ENCODE measurements around the gene ABCA2. TPM values are rescaled to one million over a fixed set of nuclear protein-coding genes. Genes with fewer than 3 reads are reported as not detected.

ABCA2 gene
- total RNA-seq, 2 donors from 2014 or later = 37.2 to 60.5 TPM

GRCh38 chr9:137044037-137044436, 16.0 kb upstream of the ABCA2 start:
- ATAC-seq (ENCODE audit: insufficient number of reproducible peaks, low FRiP score, low read depth) (no peak), DNase-seq (ENCODE audit: low spot score) (no peak)
- no peaks in the 10 kb centered on the region for H3K9me3 ChIP-seq
- peak overlapping the region; percentile 72 for H3K4me3 ChIP-seq
- peaks cover 10% of the 10 kb centered on the region for H3K36me3 ChIP-seq
- H3K4me1 ChIP-seq (ENCODE audit: control insufficient read depth in 1 of 2, low read depth in 2 of 2) = peaks cover 15 to 27% of the 10 kb centered on the region in 2 donors
- H3K27ac ChIP-seq = no peak overlapping the region
- H3K27me3 ChIP-seq (replicated peaks; ENCODE audit: insufficient read depth) = peaks cover 6% of the 10 kb centered on the region
- no peak for TF ChIP-seq CTCF (IDR thresholded peaks at IDR 0.05)

GRCh38 chr9:137042751-137043727, 15.0 kb upstream of the ABCA2 start:
- H3K27me3 ChIP-seq (replicated peaks; ENCODE audit: insufficient read depth) = peaks cover 4% of the 10 kb centered on the region
- H3K4me3 ChIP-seq = no peak overlapping the region
- peaks cover 10% of the 10 kb centered on the region for H3K36me3 ChIP-seq
- no peak for TF ChIP-seq CTCF (IDR thresholded peaks at IDR 0.05)
- H3K4me1 ChIP-seq (ENCODE audit: control insufficient read depth in 1 of 2, low read depth in 2 of 2) = peaks cover 15 to 27% of the 10 kb centered on the region in 2 donors
- DNase-seq (ENCODE audit: low spot score) (no peak), ATAC-seq (ENCODE audit: insufficient number of reproducible peaks, low FRiP score, low read depth) (no peak)
- H3K27ac ChIP-seq = no peak overlapping the region
- no peaks in the 10 kb centered on the region for H3K9me3 ChIP-seq

GRCh38 chr9:137041124-137041523, 13.1 kb upstream of the ABCA2 start:
- no peaks in the 10 kb centered on the region for H3K27me3 ChIP-seq (replicated peaks; ENCODE audit: insufficient read depth)
- no peak overlapping the region for H3K4me3 ChIP-seq
- no peaks in the 10 kb centered on the region for H3K9me3 ChIP-seq

DNA sequence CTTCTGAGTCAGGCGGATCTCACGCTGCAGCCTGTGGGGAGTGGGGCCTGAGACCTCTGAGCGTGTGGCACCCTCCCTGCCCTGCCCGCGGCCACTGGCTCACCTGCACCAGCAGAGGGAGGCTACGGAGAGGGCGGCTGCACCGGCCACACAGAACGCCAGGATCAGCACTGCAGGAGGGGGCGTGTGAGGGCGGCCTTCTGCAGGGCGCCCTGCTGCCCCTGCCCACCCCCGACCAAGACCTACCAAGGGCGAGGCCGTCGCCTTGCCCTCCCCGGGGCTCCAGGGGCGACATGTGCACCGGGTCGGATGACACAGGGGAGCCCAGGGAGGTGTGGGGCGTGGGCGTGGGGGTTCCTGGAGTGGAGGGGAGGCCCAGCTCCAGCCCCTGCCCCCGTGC, 12.5 kb upstream of the ABCA2 start:
- no peak for ATAC-seq (ENCODE audit: insufficient number of reproducible peaks, low FRiP score, low read depth)
- DNase-seq (ENCODE audit: low spot score) = no peak
- H3K27me3 ChIP-seq (replicated peaks; ENCODE audit: insufficient read depth) = no peaks in the 10 kb centered on the region
- peaks cover 10% of the 10 kb centered on the region for H3K36me3 ChIP-seq
- no peaks in the 10 kb centered on the region for H3K9me3 ChIP-seq
- H3K4me1 ChIP-seq (ENCODE audit: control insufficient read depth in 1 of 2, low read depth in 2 of 2) = peaks cover 12 to 20% of the 10 kb centered on the region in 2 donors
- H3K27ac ChIP-seq = no peak overlapping the region
- no peak for TF ChIP-seq CTCF (IDR thresholded peaks at IDR 0.05)
- no peak overlapping the region for H3K4me3 ChIP-seq

More at GRCh38 chr9:137041124-137041523, 13.1 kb upstream of the ABCA2 start:
- H3K4me1 ChIP-seq (ENCODE audit: control insufficient read depth in 1 of 2, low read depth in 2 of 2) = peaks cover 14 to 23% of the 10 kb centered on the region in 2 donors
- no peak for ATAC-seq (ENCODE audit: insufficient number of reproducible peaks, low FRiP score, low read depth)
- no peak for DNase-seq (ENCODE audit: low spot score)
- no peak overlapping the region for H3K27ac ChIP-seq
- H3K36me3 ChIP-seq = peaks cover 10% of the 10 kb centered on the region
- no peak for TF ChIP-seq CTCF (IDR thresholded peaks at IDR 0.05)

- no peak for TF ChIP-seq CTCF (IDR thresholded peaks at IDR 0.05)
- H3K4me1 ChIP-seq (ENCODE audit: control insufficient read depth in 1 of 2, low read depth in 2 of 2) = peaks cover 6 to 12% of the 10 kb centered on the region in 2 donors
- no peak overlapping the region for H3K27ac ChIP-seq
- peaks cover 10% of the 10 kb centered on the region for H3K36me3 ChIP-seq
- ATAC-seq (ENCODE audit: insufficient number of reproducible peaks, low FRiP score, low read depth) (no peak), DNase-seq (ENCODE audit: low spot score) (no peak)
- H3K4me3 ChIP-seq = no peak overlapping the region
- H3K9me3 ChIP-seq = no peaks in the 10 kb centered on the region
- no peaks in the 10 kb centered on the region for H3K27me3 ChIP-seq (replicated peaks; ENCODE audit: insufficient read depth)
Observed at GRCh38 chr9:137039611-137040366, 11.8 kb upstream of the ABCA2 start.

All from thoracic aorta (tissue), 2 donors.